HT1080 (cell line): ENCODE data around the gene BTBD9. TPM values are rescaled to one million over a fixed set of nuclear protein-coding genes. Genes with fewer than 3 reads are reported as not detected.

Experiments used
- DNase-seq: peaks from one replicate; pipeline ENCODE4 v3.0.0-alpha.2; 2015; ENCODE audit warnings: low read depth
- total RNA-seq: library from RNA; depleted of rRNA; stranded (reverse); fragments of >200 nt; shearing (Covaris generic); gene quantifications from 2 replicates; pipeline ENCODE4 v1.2.3, GENCODE V29; 2014

Gene BTBD9
- total RNA-seq, 1 experiment from 2014 or later, result 5.5 TPM

DNA sequence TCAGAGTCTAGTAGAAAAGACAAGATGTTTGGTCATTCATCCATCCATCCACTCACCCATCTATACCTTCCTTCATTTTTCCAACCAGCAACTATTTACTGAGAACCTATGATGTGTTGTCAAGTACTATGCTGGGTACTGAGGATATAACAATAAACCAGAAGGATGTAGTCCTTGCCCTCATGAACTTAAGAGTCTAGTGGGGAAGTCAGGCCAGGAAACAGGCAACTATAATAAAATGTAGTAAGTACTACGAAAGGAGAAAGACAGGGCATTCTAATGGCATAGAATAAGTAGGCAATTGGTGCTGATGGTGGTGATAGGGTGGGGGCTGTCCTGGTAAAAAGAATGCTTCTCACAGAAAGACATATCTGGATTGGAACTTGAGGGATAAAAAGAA lies 245.7 kb downstream of the BTBD9 start:
- DNase-seq, result no peak

DNA sequence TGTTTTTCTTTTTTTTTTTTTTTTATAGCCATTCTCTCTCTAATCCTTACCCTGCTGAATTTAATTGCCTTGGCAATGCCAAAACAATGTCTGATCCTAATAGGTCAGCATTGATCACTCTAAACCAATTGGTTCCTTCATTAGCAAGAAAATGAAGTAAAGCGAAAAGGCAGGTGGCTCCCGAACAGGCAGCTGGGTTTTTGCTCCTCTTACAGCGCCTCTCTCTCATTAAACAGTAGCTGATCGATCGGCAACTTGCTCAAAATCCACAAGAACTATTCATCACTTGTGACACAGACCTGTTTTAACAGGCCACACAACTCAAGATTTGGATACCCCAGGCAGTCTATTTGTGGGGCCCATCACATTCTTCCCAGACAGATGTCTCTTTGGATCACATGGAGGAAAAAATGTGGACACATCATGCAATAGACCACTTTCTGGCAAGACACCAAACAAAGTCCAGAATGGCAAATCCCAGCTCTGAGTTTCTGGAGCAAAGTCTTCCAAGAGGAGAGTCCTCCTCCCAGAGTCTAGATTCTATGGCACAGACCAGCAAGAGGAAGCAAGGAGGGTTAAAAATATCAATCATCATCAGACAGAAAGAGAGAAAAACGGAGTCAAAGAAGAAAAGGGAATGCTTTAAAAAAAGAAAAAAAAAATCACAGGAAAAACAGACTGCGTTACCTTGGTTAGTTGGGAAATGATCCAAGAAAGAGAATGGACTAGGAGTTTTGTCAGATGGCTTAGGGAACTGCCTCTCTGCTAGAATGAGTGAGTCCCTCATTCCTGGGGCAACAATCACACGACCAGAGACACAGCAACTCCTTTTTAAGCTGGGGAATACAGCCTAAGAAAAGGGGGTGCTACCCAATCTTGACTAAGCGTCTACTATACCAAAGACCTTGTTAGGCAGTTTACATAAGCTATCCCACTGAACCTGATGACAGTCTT lies 247.8 kb downstream of the BTBD9 start:
- peak; percentile 16 for DNase-seq

DNA sequence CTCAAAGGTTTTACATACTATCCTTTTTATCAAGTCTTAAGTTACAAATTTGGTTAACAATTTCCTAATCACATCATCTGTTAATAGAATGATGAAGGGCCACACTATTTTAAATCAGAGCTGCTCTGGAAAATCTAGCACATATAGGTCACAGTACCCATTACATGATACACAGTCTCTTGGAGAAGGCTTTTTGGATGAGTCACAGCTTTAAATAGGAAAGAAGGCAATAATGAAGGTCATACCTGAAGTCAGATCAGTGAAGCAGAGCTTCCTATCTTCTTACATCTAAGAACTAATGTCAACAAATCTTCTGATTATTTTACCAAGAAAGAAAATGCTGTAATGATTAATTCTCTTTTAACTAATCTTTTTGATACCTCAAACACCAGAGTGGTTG lies 248.5 kb downstream of the BTBD9 start:
- DNase-seq, result peak; percentile 42

DNA sequence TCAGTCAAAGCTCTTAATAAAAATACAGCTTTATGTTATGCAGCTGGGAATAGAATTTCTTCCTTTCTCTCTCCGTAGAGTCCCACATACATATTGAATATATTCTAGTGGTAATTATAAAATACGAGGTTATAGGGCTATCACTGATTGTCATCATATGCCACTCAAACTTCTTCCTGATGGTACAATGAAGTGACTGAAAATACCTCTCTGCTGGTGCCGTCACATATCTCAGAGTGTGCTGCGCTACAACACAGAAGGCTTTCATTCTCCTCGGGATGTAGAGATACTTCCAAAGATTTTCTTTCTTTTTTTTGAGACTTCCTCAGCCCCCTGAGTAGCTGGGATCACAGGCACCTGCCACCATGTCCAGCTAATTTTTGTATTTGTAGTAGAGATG lies 249.9 kb downstream of the BTBD9 start:
- no peak for DNase-seq

DNA sequence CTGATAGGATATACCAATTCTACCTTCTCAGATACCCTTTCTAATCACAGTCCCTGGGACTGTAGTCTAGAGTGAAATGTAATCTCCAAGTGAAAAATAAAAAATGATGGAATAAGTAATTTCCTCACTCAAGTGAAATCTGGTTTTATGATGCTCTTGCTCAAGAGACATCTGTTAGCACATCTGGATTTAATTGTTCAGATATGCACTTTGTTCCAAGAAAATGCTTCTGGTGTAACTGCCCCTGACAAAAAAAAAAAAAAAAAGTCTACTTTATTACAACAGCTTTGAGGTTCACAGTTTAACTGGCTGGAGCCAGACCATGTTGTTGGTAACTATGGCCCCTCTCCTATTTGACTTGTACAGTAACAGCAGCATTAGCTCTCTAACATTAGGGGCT lies 251.8 kb downstream of the BTBD9 start:
- no peak for DNase-seq

DNA sequence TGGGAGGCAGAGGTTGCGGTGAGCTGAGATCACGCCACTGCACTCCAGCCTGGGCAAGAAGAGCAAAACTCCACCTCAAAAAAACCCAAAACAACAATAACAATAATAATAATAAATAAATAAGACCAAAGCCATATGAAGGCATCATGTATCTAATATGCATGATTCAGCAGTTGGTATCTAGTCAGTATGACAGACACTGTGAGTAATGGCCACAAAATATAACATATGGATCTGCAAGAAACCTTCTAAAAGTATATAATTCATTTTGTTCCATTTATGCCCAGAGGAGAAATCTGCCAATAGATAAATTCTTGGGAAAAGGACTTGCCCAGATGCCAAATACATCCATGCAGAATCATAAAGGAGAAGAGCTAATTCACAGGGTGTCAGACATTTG lies 252.3 kb downstream of the BTBD9 start:
- DNase-seq, result no peak

DNA sequence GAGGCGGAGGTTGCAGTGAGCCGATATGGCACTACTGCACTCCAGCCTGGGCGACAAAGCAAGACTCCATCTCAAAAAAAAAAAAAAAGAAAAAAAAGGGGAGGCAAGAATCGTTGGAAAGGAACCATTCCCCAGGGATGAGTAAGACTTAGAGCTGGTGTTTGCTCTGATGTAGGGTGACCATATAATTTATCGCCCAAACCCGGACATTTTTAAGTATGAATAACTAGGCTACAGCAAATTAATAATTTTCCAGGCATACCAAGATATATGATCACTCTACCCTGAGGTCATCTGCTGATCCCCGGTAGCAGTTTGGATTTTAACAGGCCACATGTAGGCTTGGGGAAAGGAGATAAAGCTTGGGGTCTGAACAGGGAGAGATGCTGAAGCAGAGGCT lies 260.9 kb downstream of the BTBD9 start:
- peak; percentile 5 for DNase-seq

DNA sequence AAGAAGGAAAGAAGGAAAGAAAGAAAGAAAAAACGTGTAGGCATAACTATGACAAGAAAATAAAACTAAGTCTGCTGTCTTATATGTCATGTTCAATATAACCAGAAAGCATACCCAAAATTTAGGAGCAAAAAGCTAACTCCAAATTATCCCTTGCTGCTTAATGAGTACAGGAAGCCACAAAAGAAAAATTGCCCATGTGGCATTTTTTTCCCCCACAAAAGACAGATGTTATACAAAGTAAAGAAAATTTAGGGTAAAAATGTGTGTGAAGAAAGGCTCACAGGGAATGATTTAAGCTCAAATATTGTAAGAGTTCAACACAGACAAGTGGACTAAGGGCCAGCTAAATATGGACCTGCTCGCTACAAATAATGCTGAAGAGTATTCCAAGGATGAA lies 263.8 kb downstream of the BTBD9 start:
- DNase-seq, result no peak

DNA sequence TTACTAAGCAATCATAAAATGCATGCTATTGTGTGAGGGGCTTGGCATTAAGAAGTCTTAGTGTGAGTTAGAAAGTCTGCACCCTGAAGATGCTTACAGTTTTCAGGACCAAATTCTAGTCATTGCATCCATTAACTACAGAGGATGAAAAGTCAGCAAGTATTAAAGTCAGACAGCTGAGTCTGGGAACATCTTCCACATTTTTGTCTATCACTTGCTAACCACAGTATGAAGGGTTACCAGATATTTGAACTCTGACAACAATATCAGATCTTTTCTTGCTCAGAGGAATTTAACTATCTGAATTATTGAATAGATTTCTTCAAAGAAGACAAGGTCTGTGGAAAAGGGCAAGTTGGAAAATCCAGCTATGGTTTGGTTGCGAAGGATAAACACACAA lies 264.4 kb downstream of the BTBD9 start:
- no peak for DNase-seq

DNA sequence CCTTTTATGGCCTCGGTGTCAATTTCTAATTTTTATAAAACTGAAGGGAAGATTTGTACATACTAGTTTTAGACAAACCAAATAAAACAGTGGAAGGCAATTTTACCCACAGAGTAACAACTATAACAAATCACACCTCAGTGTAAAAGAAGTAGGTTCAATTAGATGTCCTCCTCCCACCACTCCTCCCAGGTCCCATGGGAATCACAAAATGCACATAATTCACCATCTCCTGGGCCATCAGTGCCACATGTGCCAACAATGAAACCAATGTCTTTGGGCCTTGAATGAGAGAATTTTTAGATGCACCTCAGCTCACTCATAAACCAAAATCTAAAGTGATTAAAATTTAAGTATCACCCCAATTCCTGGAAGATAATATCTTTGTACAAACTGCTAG lies 267.8 kb downstream of the BTBD9 start:
- DNase-seq, result no peak

DNA sequence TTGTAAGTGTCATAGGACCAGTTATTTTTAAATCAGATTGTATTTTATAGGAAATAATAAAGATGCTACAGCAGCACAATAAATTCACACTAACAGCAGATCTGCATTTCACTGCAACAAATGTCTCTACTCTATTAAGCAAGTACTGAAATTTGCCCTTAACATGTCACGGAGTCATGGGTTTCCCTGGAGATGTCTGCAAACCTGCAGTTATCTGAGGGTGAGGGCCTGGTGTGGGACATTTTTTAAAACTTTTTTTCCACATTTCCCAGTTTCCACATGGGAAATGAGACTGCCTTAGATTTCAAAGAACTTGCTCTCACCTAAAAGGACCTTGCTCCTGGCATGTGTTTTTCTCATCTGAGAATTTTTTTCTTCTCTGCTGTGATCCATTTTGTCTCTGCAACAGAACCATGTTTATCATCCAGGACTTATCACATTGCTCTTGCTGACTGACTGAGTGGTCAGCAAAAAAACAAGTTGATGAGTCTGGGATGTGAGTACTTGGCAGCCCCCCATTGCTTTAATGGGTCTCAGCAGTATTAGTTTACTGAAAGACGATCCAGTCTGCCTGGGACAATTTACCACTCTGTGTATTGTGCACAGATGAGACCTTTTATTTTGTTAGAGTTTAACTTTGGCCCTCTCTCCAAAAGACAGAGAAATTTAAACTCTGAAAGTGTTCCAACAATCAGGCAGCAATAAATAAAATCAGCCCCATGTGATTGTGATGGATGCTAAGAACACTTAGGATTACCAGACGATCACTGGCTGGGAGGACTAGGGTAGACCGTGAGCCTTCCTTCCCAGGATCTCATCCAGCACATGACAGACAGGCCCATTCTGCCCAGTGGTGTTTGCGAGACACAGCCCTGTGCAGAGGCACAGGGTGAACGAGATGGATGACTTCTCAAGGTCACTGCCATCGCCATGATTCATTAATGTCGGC lies 268.8 kb downstream of the BTBD9 start:
- DNase-seq, result no peak

DNA sequence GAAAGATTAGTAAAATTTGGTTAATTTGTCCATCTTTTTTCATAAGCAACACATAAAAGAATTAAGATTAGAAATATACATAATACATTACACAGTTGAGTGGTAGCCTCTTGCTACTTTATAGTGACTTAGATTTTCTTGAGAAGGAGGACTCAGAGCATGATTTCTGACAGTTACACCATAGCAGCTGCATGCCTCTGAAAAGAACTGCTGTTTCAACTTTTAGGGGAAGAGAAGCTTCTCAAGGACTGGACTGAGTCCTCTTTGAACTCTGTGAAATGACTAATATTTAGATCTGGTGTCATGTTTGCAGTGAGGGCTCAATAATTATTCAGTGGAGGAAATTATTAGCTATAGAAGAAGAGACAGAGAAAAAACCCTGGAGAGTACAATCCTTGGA lies 272.5 kb downstream of the BTBD9 start:
- DNase-seq, result no peak

DNA sequence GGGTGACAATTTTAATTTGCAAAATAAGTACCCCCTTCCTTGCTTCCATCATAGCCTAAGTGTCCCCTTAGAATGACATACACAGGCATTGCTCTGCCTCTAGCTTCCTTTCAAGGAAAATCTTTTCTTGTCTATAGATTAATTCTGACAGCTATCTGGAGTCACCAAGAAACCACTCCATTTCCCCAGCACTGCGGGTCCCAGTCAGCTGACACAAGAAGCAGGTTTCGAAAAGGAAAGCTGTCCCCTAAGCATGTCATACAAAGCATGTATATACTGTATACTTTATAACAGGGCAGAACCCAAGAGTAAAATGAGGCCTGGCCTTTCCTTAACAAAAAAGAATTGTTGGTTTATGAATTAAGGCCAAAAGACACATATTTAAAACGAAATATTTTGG lies 273.5 kb downstream of the BTBD9 start:
- no peak for DNase-seq

DNA sequence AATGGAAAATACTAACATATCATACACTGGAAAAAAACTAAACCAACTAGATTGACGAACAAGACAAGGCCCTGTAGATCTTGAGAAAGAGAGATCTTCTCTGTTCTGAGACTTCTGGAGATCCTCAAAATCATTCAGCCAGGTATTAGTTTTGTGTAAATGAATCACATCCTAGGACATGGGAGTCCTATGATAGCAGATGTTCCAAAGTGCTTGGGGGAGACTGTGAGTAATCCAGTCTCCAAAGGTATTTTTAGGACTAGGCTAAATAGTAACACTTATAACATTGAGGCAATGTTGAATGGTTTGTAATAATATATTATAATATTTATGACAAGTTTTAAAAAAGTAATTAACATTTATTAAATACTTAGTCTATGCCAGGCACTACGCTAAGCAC lies 275.0 kb downstream of the BTBD9 start:
- no peak for DNase-seq

DNA sequence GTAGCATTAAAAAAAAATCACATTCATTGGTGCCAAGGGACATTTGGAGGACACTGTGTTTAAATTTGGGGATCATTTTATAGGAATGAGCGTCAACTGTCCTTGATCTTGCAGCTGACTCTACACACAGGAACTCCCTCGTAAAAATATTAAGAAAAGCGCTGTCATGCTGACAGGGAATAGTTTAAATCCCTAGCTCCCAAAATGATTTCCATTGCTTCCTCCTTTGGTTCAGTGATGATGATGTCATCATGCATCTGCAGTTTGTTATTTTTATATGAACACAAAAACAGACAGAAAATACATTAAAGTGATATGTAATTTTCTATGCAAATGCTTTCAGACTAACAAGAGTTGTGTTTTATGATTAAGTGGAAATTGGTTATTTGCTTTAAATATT lies 275.6 kb downstream of the BTBD9 start:
- DNase-seq, result no peak

DNA sequence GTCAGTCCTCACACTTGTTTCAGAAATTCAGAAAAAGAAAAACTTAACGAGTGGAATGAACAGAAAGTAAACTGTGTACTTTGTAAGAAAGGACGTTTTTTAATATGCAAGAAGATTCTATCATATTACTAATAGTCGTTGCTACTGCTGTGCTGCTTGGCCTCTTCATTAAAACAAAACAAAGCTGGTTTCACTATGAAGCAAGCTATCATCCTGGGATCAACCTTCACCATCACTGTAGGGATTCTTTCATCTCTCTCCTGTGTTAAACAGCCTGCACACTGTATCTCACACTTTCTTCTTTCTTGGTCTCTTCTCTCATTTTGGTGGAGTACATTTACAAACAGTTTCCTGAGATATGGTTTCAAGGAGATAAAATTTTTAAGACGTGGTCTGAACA lies 284.2 kb downstream of the BTBD9 start:
- DNase-seq, result no peak

DNA sequence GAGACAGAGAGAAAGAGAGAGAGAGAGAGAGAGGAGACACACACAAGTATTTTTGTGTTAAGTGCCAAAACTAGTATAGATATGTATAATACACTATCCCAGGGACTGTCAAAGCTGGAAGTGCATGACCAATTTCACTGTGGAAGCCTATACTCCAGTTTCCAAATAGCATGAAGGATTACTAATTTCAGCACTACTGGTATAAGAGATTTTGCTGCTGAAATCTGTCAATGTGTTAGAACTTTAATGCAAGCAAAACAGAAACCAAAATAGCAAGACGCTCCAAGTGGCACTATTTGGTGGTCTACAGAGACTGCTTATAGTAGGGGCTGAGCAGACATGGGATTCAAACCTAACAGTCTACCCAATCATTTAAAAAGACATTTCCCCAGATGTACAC lies 284.8 kb downstream of the BTBD9 start:
- DNase-seq, result no peak

DNA sequence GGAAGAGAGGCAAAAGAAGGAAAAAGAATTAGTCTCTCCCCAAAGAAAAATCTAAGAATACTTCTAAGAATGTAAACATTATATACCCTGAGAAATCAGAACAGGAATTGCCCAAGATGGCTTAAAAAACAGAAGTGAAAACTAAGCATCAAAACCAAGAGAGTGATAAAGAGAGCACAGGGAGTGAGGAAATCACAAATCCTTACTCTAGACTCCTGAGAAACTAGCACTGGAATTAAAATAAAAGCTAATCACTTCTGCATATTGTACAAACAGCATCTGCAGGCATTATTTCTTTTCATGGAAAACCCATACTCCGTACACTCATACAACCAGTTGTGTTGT lies 285.7 kb downstream of the BTBD9 start:
- DNase-seq, result no peak

DNA sequence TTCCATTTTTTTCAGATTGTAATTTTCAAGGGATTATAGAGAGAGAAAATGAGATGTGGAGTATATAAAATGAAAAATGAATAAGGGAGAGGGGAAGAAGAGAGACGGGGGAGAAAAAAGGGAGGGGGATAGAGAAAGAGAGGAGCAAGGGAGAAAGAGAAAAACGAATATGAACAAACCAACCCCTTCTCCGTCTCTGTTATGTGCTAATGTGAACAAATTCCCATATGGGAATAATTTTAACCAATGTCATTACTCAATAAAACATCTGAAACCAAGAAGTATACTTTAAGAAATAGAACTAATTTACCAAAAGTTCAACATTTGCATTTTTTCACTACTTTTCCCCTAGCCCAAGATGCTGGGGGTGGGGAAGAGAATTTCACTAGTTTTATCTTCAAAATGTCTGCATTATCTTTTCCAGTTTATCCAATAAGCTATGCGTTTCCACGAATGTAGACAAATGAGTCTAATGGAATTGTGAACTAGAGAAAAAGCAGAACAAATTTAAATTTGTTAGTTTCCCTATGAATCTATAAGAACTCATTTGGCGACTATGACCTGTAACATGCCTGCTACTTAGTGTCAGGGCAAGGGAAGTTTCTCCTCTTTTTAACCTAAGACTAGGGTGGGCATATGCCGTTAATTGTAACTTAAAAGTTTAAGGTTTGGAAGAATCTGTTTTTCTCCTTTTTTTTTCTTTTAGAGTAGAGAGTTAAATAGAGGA lies 286.3 kb downstream of the BTBD9 start:
- DNase-seq, result no peak

DNA sequence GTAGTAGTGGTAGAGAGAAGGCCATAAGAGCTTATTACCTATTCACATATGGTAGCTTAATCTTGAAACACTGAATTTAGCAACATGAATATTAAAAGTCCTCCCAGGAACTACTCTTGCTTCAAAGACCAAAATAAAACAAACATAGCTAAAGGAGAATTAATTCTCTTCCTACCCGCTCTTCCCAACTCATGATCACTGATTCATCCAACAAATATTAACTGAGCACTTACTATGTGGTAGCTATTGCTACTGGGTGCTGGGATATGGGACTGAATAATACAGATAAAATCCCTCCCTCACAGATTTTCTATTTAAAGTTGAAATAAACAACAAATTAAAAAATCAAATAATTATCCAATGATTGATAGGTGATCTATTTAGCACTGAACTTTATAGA lies 287.1 kb downstream of the BTBD9 start:
- DNase-seq, result no peak

DNA sequence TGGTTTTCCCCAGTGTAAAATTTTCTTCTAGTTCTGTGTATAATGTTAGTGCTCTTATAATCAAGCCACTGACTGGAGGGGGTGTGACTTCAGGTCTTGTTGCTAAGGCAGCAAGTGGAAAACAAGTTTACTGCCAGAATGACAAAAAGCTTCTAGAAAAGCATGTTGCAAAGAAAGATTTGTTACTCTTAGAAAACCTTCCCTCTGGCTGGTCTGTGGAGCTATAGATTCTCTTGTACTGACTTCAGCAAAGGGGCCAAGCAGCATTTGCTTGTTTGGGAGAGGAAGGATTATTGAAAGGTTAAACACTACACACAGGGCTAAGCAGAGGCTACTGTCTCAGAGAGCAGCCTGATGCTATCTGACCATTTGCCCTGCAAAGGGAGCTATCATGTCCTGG lies 288.8 kb downstream of the BTBD9 start:
- no peak for DNase-seq

DNA sequence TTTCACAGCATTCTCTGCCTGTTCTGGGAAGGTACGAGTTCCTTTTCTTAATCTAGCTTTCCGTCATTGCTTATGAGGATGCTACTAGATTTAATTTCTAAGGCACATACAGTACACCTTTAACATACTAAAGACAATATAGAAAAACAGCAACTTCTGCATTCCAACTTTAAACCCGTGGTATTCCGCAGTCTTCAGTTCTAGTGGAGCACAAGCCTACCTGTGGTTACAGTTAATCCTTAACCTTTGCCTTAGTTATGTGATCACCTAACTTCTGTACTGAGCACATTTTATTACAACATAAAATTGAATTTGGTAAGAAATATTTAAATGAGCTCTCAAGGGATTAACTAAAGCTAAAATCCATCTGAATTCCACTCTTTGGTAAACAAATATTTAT lies 289.5 kb downstream of the BTBD9 start:
- no peak for DNase-seq
